ENCODE measurements around the gene BDH1.

DNA sequence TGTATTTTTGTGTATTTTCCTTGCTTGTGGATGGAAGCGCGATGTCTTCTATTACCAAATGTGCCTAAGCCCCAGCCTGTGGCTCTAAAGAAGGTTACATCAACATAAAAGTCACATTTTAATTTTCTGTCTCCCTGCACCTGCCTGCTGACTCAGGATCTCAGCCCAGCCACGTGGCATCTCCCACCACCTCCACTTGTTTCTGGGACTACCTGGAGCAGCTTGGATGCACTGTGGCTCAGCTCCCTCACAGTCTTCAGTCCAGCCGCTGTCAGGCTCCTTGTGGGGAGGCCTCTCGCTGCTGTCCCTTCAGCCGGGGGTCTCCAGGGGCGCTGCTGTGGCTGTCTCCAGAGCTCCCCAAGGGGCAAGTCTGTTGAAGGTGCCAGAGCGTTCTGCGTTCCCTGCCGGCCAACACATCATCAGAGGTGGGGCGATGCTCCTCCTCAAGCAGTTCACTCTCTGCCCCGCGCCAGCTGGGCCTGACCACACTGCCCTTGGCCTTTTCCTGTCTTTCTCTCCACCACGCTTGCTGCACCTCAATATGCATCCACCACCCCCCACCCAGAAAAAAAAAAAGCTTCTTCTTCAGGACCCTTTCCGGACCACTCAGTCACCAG, 47.7 kb upstream of the BDH1 start:
- TF ChIP-seq ZNF274 (IDR thresholded peaks at IDR 0.05; ENCODE audit: borderline replicate concordance, extremely low read depth, low read length), result no peak
- TF ChIP-seq, protein P1, sequence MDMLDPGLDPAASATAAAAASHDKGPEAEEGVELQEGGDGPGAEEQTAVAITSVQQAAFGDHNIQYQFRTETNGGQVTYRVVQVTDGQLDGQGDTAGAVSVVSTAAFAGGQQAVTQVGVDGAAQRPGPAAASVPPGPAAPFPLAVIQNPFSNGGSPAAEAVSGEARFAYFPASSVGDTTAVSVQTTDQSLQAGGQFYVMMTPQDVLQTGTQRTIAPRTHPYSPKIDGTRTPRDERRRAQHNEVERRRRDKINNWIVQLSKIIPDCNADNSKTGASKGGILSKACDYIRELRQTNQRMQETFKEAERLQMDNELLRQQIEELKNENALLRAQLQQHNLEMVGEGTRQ (IDR thresholded peaks at IDR 0.05; ENCODE audit: low read length), result no peak
- TF ChIP-seq, protein P2, sequence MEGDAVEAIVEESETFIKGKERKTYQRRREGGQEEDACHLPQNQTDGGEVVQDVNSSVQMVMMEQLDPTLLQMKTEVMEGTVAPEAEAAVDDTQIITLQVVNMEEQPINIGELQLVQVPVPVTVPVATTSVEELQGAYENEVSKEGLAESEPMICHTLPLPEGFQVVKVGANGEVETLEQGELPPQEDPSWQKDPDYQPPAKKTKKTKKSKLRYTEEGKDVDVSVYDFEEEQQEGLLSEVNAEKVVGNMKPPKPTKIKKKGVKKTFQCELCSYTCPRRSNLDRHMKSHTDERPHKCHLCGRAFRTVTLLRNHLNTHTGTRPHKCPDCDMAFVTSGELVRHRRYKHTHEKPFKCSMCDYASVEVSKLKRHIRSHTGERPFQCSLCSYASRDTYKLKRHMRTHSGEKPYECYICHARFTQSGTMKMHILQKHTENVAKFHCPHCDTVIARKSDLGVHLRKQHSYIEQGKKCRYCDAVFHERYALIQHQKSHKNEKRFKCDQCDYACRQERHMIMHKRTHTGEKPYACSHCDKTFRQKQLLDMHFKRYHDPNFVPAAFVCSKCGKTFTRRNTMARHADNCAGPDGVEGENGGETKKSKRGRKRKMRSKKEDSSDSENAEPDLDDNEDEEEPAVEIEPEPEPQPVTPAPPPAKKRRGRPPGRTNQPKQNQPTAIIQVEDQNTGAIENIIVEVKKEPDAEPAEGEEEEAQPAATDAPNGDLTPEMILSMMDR (IDR thresholded peaks at IDR 0.05; ENCODE audit: control extremely low read depth in 1 of 3, insufficient read depth in 1 of 3, low read depth in 1 of 3, low read length in 3 of 3), result no peak
- no peak for TF ChIP-seq EP300 (IDR thresholded peaks at IDR 0.05; ENCODE audit: borderline replicate concordance in 1 of 2, low read depth in 2 of 2, low read length in 2 of 2)
- no peak for TF ChIP-seq CREB1 (IDR thresholded peaks at IDR 0.05)
- TF ChIP-seq POLR2A (IDR thresholded peaks at IDR 0.05; ENCODE audit: control extremely low read depth in 1 of 2, low read depth in 2 of 2, low read length in 2 of 2), result no peak
- TF ChIP-seq GTF2F1 (IDR thresholded peaks at IDR 0.05; ENCODE audit: borderline replicate concordance, low read depth, low read length), result no peak
- no peak for TF ChIP-seq CEBPB (IDR thresholded peaks at IDR 0.05; ENCODE audit: low read depth, low read length)
- TF ChIP-seq BCL11A (IDR thresholded peaks at IDR 0.05; ENCODE audit: low read depth in 2 of 2, low read length in 2 of 2), result no peak
- TF ChIP-seq SUZ12 (IDR thresholded peaks at IDR 0.05; ENCODE audit: low read length), result no peak
- TF ChIP-seq, protein P3, sequence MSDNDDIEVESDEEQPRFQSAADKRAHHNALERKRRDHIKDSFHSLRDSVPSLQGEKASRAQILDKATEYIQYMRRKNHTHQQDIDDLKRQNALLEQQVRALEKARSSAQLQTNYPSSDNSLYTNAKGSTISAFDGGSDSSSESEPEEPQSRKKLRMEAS (IDR thresholded peaks at IDR 0.05), result no peak
- no peak for TF ChIP-seq JUN (IDR thresholded peaks at IDR 0.05; ENCODE audit: low read depth, low read length)
